Peyer's patch (tissue), 4 donors: ENCODE measurements around the gene SIK1.
"Not testable (repeated sequence)": the region's sequence is repeated elsewhere in the genome, so short reads cannot be mapped to it uniquely, and the experiment has no call there.

ENCODE experiments used
- CTCF ChIP-seq, 6 experiments: fragments of 450-650 bp in 4 of 6; fragments of 200-600 bp in 2 of 6; sonication (generic) in 1 of 6; IDR thresholded peaks; one replicate each; pipeline ENCODE4 v1.5.1; 2017 to 2019; ENCODE audit warnings: antibody characterized with exemption in 6 of 6, mild to moderate bottlenecking in 3 of 6, moderate library complexity in 1 of 6
- POLR2A ChIP-seq, 2 donors: fragments of 450-650 bp; IDR thresholded peaks; one replicate each; pipeline ENCODE4 v1.5.1; 2017; ENCODE audit warnings: antibody characterized with exemption in 2 of 2, mild to moderate bottlenecking in 2 of 2, moderate library complexity in 2 of 2

DNA sequence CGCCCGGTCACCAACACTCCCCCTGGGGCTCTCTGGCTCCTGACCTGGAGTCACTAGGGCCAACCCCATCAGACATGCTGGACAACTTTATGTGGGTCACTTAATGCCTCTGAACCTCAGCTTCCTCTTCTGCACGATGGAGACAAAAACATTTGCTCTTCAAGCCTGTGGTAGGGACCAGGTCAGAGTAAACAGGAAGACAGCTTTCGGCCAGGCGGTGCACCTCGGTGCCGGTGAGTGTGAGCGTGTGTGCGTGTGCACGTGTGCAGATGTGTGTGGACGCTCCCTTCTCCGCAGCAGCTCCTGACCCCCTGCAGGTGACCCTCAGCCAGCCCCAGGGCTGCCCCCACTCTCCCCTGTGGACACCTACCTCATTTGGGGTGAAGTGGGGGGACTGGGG, 28.4 kb downstream of the SIK1 start:
- not testable (repeated sequence) for TF ChIP-seq CTCF, POLR2A (IDR thresholded peaks at IDR 0.05)
